HG02623 (cell line): ENCODE measurements around the gene ABCA3.
"Not testable (repeated sequence)": the region's sequence is repeated elsewhere in the genome, so short reads cannot be mapped to it uniquely, and the experiment has no call there.

Source experiments
- ATAC-seq: cut with Tn5 transposase; IDR thresholded peaks from one replicate; pipeline ENCODE4 v1.9.1; 2021; ENCODE audit warnings: moderate library complexity; ENCODE audit not compliant: unreplicated experiment

Gene ABCA3

GRCh38 chr16:2263026-2263425 is 77.5 kb downstream of the ABCA3 start:
- ATAC-seq, result not testable (repeated sequence)

DNA sequence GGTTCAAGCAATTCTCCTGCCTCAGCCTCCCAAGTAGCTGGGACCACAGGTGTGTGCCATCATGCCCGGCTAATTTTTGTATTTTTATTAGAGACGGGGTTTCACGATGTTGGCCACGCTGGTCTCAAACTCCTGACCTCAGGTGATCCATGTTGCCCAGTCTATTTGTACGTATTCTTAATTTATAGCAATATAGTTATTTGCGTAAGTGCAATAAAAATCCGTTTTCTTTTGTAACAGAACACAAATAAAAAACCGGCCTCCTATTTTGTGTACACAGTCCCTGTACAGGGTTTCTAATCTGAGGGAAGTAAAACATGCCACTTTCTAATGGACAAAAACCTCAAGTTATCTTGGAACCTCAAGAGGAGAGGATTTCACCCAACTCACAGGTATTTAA is 80.3 kb downstream of the ABCA3 start:
- no peak for ATAC-seq

GRCh38 chr16:2258530-2258929 is 82.0 kb downstream of the ABCA3 start:
- ATAC-seq, result not testable (repeated sequence)

DNA sequence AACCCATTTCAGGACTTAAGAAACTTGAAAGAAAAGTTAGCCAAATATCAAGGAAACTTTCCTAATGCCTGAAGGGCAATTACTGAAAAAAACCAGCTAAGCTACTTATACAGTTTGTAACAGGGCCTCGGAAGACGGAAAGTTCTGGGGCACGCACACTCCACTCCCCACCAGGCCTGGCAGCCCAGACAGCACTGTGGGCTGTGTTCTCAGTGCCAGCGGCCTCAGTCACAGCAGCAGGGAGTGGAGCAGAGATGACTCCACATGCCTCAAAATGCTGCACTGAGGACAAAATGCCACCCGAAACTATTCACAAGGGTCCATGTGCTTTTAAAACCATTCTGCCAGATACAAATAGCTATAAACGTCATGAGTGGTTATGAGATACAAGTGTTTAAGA is 82.8 kb downstream of the ABCA3 start:
- ATAC-seq, result no peak

GRCh38 chr16:2256531-2257140 is 83.9 kb downstream of the ABCA3 start:
- no peak for ATAC-seq

GRCh38 chr16:2253293-2253692 is 87.2 kb downstream of the ABCA3 start:
- ATAC-seq, result no peak

GRCh38 chr16:2252806-2253148 is 87.8 kb downstream of the ABCA3 start:
- no peak for ATAC-seq

- peak; percentile 82 for ATAC-seq
Observed at GRCh38 chr16:2251296-2252111, 89.0 kb downstream of the ABCA3 start, which contains the start of gene ECI1. Gene ECI1, minus strand, starts transcription at chr16:2251587. Its CDS starts 21 bp downstream, at chr16:2251566.

GRCh38 chr16:2250652-2251295 is 89.8 kb downstream of the ABCA3 start:
- ATAC-seq, result no peak

- no peak for ATAC-seq
Observed at GRCh38 chr16:2246301-2246885, 94.1 kb downstream of the ABCA3 start.

DNA sequence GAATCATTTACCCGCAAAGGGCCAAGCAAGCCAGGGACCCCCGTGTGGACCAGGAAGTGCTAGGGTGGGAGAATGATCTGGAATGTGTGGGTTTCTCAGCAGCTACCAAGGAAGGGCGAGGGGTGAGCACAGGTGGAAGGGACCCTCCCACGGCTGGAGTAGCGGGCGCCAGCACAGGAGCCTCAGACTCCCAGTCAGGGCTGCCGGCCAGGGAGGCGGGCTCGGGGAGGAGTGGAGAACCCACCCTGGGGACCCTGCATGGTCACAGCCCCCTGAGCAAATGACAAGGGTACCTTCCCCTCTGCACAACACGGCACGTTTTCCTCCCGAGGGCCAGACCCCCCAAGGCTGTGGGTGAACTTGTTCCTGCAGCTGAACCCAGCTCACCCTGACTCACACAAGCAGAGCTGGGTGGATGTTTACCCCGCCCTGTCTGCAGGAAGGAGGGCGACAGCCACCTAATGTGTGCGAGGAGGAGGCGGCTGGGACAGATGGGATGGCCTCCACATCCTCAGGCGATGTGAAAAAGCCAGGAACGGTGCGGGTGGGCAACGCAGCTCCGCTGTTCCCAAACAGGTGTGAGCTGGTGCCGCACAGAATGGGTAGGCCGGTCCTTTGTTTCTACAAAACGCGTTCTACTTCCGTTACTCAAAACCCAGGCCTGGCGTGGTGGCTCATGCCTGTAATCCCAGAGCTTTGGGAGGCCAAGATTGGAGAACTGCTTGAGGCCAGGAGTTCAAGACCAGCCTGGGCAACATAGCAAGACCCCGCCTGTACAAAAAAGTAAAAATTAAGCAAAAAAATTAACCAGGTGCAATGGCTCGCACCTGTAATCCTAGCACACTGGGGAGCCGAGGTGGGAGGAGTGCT is 95.4 kb downstream of the ABCA3 start:
- no peak for ATAC-seq

DNA sequence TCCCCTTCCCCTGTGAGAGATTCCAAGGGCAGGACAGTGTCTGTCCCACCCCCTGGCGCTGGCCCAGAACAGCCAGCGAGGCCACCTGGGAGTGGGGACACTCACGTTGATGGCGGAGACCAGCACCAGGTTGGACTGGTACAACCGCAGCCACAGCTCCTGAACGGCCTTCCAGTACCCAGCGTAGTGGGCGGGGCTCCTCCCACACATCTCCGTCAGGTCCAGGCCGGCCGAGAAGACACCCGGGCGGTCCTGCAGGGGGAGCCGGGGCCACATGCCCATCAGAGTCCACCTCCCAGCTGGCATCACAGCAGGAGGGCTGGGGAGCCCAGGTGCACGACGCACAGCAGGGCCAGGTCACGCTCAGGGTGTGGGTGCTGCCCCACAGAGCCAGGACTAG is 96.2 kb downstream of the ABCA3 start:
- no peak for ATAC-seq

GRCh38 chr16:2243781-2244180 is 96.7 kb downstream of the ABCA3 start:
- ATAC-seq, result no peak

GRCh38 chr16:2243031-2243528 is 97.4 kb downstream of the ABCA3 start:
- no peak for ATAC-seq

DNA sequence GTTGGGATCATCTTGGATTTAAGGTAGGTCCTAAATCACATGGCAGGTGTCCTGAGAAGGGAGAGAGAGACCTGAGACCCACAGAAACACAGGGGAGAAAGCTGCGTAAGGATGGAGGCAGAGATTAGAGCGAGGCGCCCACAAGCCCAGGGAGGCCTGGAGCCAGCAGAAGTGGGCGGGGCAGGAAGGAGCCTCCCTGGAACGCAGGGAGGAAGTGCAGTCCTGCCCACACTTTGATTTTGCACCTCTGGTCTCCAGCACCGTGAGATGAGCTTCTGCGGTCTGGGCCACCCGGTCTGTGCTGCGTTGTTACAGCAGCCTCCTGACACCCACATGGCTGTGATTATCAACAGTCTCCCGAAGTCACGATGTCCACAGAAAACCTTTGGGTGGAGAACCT is 97.9 kb downstream of the ABCA3 start:
- no peak for ATAC-seq

- not testable (repeated sequence) for ATAC-seq
Observed at GRCh38 chr16:2240331-2240730, 100.2 kb downstream of the ABCA3 start.

GRCh38 chr16:2238838-2239675 is 101.5 kb downstream of the ABCA3 start:
- ATAC-seq, result no peak

- ATAC-seq, result no peak
Observed at GRCh38 chr16:2238150-2238837, 102.2 kb downstream of the ABCA3 start.
